Neutrophil (primary cell): ENCODE measurements around the gene ZNF469.

Experiments
- H3K27ac ChIP-seq: fragments of 200-600 bp; sonication (generic); 2 replicates; pipeline ENCODE4 v1.5.1; 2016; ENCODE audit warnings: mild to moderate bottlenecking, moderate library complexity
- H3K27me3 ChIP-seq: fragments of 200-600 bp; sonication (generic); 2 replicates; pipeline ENCODE4 v1.6.0; 2016; ENCODE audit warnings: mild to moderate bottlenecking
- H3K36me3 ChIP-seq: fragments of 200-600 bp; sonication (generic); 2 replicates; pipeline ENCODE4 v1.5.1; 2017
- H3K4me1 ChIP-seq, 2 experiments: fragments of 200-600 bp in 1 of 2; sonication (generic) in 1 of 2; 1 replicate in 1 of 2; 2 replicates in 1 of 2; pipeline versions ENCODE4 v1.5.1 to v1.6.1; 2013 to 2016; ENCODE audit warnings: low read depth in 1 of 2, low read length in 1 of 2, mild to moderate bottlenecking in 1 of 2, moderate library complexity in 1 of 2; ENCODE audit not compliant: control insufficient read depth in 1 of 2, insufficient read depth in 1 of 2
- H3K4me3 ChIP-seq, 2 experiments: fragments of 200-600 bp in 1 of 2; sonication (generic) in 1 of 2; 1 replicate in 1 of 2; 2 replicates in 1 of 2; pipeline ENCODE4 v1.5.1; 2013 to 2016; ENCODE audit warnings: low read depth in 1 of 2, low read length in 1 of 2, mild to moderate bottlenecking in 1 of 2, moderate library complexity in 1 of 2
- H3K9me3 ChIP-seq: fragments of 200-600 bp; sonication (generic); 2 replicates; pipeline ENCODE4 v1.5.1; 2016
- TF ChIP-seq, protein P1 (sequence below): fragments of 200-600 bp; sonication (generic); IDR thresholded peaks from 2 replicates; pipeline ENCODE4 v1.5.1; 2016; ENCODE audit warnings: antibody characterized with exemption

Gene ZNF469

DNA sequence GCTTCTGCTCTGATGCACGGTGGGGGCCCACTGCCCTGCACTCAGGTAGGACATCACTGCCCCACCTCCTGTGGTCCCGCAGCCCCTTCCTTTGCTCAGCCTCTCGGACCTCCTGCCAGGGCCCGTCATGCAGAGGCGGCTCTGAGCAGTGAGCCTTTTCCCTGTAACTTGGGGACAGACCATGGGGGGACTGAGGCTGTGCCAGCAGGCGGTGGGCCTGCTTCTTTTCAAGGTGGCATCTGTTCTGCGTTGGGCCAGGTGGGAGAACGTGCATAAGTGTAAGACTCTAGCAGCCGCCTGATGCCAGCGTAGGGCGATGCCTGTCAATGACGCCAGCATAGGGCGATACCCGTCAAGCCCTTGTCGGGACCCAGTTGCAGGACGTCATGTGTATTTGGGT lies 40.3 kb upstream of the ZNF469 start:
- Histone ChIP-seq H3K36me3 (no peaks in the 10 kb centered on the region), H3K27ac (no peak overlapping the region), H3K4me3 (no peak overlapping the region), H3K4me1 (no peaks in the 10 kb centered on the region), H3K27me3 (no peaks in the 10 kb centered on the region), H3K9me3 (no peaks in the 10 kb centered on the region)
- TF ChIP-seq, protein P1, sequence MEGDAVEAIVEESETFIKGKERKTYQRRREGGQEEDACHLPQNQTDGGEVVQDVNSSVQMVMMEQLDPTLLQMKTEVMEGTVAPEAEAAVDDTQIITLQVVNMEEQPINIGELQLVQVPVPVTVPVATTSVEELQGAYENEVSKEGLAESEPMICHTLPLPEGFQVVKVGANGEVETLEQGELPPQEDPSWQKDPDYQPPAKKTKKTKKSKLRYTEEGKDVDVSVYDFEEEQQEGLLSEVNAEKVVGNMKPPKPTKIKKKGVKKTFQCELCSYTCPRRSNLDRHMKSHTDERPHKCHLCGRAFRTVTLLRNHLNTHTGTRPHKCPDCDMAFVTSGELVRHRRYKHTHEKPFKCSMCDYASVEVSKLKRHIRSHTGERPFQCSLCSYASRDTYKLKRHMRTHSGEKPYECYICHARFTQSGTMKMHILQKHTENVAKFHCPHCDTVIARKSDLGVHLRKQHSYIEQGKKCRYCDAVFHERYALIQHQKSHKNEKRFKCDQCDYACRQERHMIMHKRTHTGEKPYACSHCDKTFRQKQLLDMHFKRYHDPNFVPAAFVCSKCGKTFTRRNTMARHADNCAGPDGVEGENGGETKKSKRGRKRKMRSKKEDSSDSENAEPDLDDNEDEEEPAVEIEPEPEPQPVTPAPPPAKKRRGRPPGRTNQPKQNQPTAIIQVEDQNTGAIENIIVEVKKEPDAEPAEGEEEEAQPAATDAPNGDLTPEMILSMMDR: no peak

DNA sequence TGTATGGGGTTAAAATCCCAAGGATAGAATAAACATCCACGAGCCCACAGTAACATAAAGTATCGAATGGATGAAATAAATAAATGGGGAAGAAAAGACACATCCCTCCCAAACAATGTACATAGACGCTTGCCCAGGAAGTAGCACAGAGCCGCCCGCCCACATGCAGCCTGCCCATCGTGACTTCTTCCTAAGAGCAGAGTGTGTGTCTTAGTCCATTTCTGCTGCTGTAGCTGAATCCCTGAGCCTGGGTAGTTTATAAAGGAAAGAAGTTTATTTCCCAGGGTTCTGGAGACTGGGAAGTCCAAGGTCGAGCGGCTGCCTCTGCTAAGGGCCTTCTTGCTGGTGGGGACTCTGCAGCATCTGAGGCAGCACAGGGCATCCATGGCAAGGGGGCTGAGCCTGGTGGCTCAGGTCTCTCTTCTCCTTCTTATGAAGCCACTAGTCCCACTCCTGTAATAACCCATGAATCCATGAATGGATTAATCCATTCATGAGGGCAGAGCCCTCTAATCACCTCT lies 39.4 kb upstream of the ZNF469 start:
- Histone ChIP-seq H3K36me3 (no peaks in the 10 kb centered on the region), H3K4me1 (no peaks in the 10 kb centered on the region), H3K27me3 (no peaks in the 10 kb centered on the region), H3K4me3 (no peak overlapping the region), H3K9me3 (no peaks in the 10 kb centered on the region), H3K27ac (no peak overlapping the region)
- TF ChIP-seq, protein P1: no peak

DNA sequence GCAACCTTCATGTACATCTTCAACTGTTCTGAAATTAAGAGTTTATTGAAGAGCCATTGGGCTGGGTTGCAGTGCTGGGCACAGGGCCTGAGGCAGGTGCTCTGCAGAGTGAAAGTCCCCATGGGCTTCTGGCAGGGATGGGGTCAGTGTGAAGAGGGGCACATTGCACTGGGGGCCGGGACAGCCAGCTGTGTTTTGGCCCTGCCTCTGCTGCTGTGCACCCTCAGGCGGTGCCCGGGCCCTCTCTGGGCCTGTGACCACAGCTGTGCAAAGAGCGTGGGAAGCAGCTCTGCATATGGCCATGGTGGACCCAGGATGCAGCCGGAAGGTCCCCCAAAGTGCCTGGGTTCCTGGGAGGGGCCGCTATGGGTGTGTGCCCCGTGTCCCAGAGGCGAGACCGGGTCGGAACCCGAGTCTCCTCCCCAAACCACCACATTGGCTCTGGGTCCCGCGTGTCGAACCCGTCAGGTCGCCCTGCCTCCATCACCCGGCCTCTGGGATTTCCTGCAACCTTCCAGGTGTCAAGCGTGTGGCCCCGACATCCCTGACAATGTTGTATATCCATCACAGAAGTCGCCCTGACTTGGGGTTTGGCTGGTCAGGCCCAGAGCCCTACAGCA lies 38.2 kb upstream of the ZNF469 start:
- Histone ChIP-seq H3K9me3 (no peaks in the 10 kb centered on the region), H3K27me3 (no peaks in the 10 kb centered on the region), H3K4me3 (no peak overlapping the region), H3K4me1 (no peaks in the 10 kb centered on the region), H3K36me3 (no peaks in the 10 kb centered on the region), H3K27ac (no peak overlapping the region)
- TF ChIP-seq, protein P1: no peak

DNA sequence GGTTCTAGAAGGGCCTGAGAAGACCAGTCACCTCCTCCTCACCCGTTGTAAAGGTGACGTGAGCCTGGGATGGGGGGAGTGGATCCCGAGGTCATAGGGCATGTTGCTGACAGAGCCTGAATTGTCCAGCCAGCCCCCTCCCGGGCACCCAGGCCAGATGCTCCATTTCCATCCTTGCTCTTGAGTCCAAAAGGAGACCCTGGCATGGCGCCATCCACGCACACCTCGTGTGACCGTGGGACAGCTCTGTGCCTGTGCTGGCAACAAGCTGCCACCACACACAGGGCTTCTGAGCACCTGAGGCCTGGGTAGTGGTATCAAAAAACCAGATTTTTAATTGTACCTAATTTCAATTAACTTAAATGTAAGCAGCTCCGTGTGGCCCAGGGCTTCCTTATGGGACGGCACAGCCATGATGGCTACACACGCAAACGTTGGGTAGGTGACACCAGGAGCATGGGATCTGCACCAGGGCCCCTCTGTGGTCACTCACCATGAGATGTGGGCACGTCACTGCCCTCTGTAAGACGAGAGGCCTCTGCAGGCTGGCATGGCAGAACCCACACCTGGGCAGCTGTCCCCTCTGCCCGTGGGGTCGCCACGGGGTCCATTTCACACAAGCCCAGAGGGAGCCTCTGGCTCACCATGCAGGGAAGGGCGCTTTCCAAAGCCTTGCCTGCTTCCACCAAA lies 37.6 kb upstream of the ZNF469 start:
- H3K4me1 ChIP-seq: no peaks in the 10 kb centered on the region
- no peaks in the 10 kb centered on the region for H3K27me3 ChIP-seq

DNA sequence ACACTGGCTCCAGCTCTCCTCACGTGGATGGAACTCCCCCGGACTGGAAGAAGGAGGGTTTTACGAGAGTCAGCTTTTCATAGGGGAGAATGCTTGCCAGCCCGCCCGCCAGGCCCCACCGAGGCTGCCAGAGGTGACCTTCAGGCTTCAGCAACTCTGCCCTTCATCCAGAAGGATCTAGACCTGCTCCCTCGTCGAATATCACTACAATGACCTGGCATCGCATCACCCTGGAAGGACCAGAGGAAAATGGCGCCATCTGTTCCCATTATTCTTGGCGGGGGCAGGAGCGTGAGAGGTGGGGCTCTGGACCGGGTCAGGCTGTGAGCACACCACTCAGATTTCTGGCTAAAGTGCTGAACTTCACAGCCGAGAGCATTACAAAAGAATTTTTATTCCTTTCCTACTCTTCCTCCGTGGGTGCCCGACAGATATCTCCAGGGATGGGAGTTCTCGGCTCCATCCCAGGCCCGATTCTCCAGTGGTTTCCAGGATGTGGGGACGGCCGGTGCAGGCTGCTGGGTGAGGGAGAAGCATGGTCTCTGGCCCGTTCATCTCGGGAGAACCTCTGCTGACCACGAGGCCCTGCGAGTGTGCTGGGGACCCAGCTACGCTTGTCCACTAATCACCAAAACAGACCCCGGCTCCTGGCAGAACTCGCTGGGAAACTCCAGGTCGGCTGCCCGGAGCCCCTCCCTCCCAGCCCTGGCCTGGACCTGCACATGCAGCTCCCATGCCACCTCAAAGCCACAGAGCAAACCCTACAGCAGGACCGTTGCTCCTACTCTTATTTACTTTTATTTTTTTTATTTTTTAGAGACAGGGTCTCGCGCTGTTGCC lies 36.8 kb upstream of the ZNF469 start:
- no peak overlapping the region for H3K27ac ChIP-seq
- no peaks in the 10 kb centered on the region for H3K9me3 ChIP-seq
- no peaks in the 10 kb centered on the region for H3K27me3 ChIP-seq
- H3K4me3 ChIP-seq: no peak overlapping the region
- H3K36me3 ChIP-seq: no peaks in the 10 kb centered on the region
- no peaks in the 10 kb centered on the region for H3K4me1 ChIP-seq
- TF ChIP-seq, protein P1: no peak

More for the DNA sequence above, 37.6 kb upstream of the ZNF469 start:
- Histone ChIP-seq H3K4me3 (no peak overlapping the region), H3K36me3 (no peaks in the 10 kb centered on the region), H3K27ac (no peak overlapping the region), H3K9me3 (no peaks in the 10 kb centered on the region)
- TF ChIP-seq, protein P1: no peak
